ENCODE data around the gene SEL1L2.

Gene SEL1L2

GRCh38 chr20:13928901-13929300, 61.5 kb downstream of the SEL1L2 start:
- DNase-seq, result no peak

GRCh38 chr20:13927171-13927570, 63.2 kb downstream of the SEL1L2 start:
- DNase-seq, result no peak

- no peak for DNase-seq
Observed at GRCh38 chr20:13922241-13922640, 68.2 kb downstream of the SEL1L2 start.

- DNase-seq, result no peak
Observed at GRCh38 chr20:13915284-13915683, 75.1 kb downstream of the SEL1L2 start.

GRCh38 chr20:13913572-13913971, 76.8 kb downstream of the SEL1L2 start:
- no peak for DNase-seq

- no peak for DNase-seq
Observed at GRCh38 chr20:13913131-13913530, 77.3 kb downstream of the SEL1L2 start.

- no peak for DNase-seq
Observed at GRCh38 chr20:13910492-13910891, 79.9 kb downstream of the SEL1L2 start.

- DNase-seq, result no peak
Observed at GRCh38 chr20:13909067-13909466, 81.3 kb downstream of the SEL1L2 start.

GRCh38 chr20:13904766-13905165, 85.6 kb downstream of the SEL1L2 start:
- DNase-seq, result no peak

GRCh38 chr20:13900496-13900895, 89.9 kb downstream of the SEL1L2 start:
- DNase-seq, result no peak

- DNase-seq, result no peak
Observed at GRCh38 chr20:13898012-13898612, 92.3 kb downstream of the SEL1L2 start.

GRCh38 chr20:13891575-13891974, 98.8 kb downstream of the SEL1L2 start:
- no peak for DNase-seq

- no peak for DNase-seq
Observed at GRCh38 chr20:13884803-13885202, 105.6 kb downstream of the SEL1L2 start.

GRCh38 chr20:13883425-13883824, 107.0 kb downstream of the SEL1L2 start:
- DNase-seq, result no peak

- DNase-seq, result no peak
Observed at GRCh38 chr20:13878566-13878965, 111.8 kb downstream of the SEL1L2 start.

- DNase-seq, result no peak
Observed at GRCh38 chr20:13877793-13878192, 112.6 kb downstream of the SEL1L2 start.

- no peak for DNase-seq
Observed at GRCh38 chr20:13875265-13875811, 115.1 kb downstream of the SEL1L2 start.

- no peak for DNase-seq
Observed at GRCh38 chr20:13874394-13875157, 115.8 kb downstream of the SEL1L2 start.

GRCh38 chr20:13873831-13874230, 116.6 kb downstream of the SEL1L2 start:
- no peak for DNase-seq

GRCh38 chr20:13870170-13870748, 120.2 kb downstream of the SEL1L2 start:
- DNase-seq, result no peak

- no peak for DNase-seq
Observed at GRCh38 chr20:13868331-13868730, 122.1 kb downstream of the SEL1L2 start.

GRCh38 chr20:13865791-13866351, 124.5 kb downstream of the SEL1L2 start:
- no peak for DNase-seq

GRCh38 chr20:13865156-13865555, 125.3 kb downstream of the SEL1L2 start:
- no peak for DNase-seq

- DNase-seq, result no peak
Observed at GRCh38 chr20:13863244-13863643, 127.2 kb downstream of the SEL1L2 start.
